HL-60 (cell line): ENCODE data around the gene ELMO1.

Source experiments
- DNase-seq, 2 experiments: peaks; one replicate each; pipeline ENCODE4 v3.0.0-alpha.2; 2010 to 2020; ENCODE audit warnings: low read depth in 1 of 2, low spot score in 1 of 2
- H3K27ac ChIP-seq: fragments of 250-450 bp; sonication (Bioruptor Pico); replicated peaks from 2 replicates; pipeline ENCODE4 v1.5.1; 2020; ENCODE audit warnings: mild to moderate bottlenecking, moderate library complexity
- H3K27me3 ChIP-seq: fragments of 250-450 bp; sonication (Bioruptor Pico); 2 replicates; pipeline ENCODE4 v1.5.1; 2021; ENCODE audit warnings: mild to moderate bottlenecking, moderate library complexity; ENCODE audit not compliant: insufficient read depth, poor library complexity, severe bottlenecking
- H3K4me3 ChIP-seq: replicated peaks from 2 replicates; pipeline ENCODE4 v1.5.1; 2011; ENCODE audit warnings: mild to moderate bottlenecking, control low read depth, low read length; ENCODE audit not compliant: insufficient read depth
- CTCF ChIP-seq: IDR thresholded peaks from one replicate; pipeline ENCODE4 v1.5.1; 2011; ENCODE audit warnings: low read length, control low read depth, inconsistent platforms; ENCODE audit not compliant: insufficient read depth
- GABPA ChIP-seq: IDR thresholded peaks from 2 replicates; pipeline ENCODE4 v1.6.1; 2012; ENCODE audit warnings: low read depth
- POLR2AphosphoS5 ChIP-seq: IDR thresholded peaks from 2 replicates; pipeline ENCODE4 v1.6.1; 2012; ENCODE audit warnings: low read depth
- REST ChIP-seq: IDR thresholded peaks from 2 replicates; pipeline ENCODE4 v1.6.1; 2012; ENCODE audit warnings: low read depth; ENCODE audit not compliant: insufficient replicate concordance
- SPI1 ChIP-seq: IDR thresholded peaks from 2 replicates; pipeline ENCODE4 v1.6.1; 2012; ENCODE audit warnings: low read depth, mild to moderate bottlenecking, borderline replicate concordance

ELMO1 gene

GRCh38 chr7:37377231-37377630 is 71.4 kb downstream of the ELMO1 start:
- no peak overlapping the region for H3K27ac ChIP-seq
- DNase-seq = no peak
- no peak overlapping the region for H3K4me3 ChIP-seq
- TF ChIP-seq REST (no peak), POLR2AphosphoS5 (no peak), CTCF (no peak), SPI1 (no peak), GABPA (no peak)
- H3K27me3 ChIP-seq = no peaks in the 10 kb centered on the region

- no peak for TF ChIP-seq REST
- TF ChIP-seq POLR2AphosphoS5 = no peak
- TF ChIP-seq GABPA = no peak
- TF ChIP-seq SPI1 = no peak
- no peak for TF ChIP-seq CTCF
- DNase-seq = no peak
- no peaks in the 10 kb centered on the region for H3K27me3 ChIP-seq
- H3K27ac ChIP-seq = no peak overlapping the region
- H3K4me3 ChIP-seq = no peak overlapping the region
Observed at GRCh38 chr7:37376386-37376785, 72.3 kb downstream of the ELMO1 start.

GRCh38 chr7:37372750-37373149 is 75.9 kb downstream of the ELMO1 start:
- DNase-seq = no peak
- no peak overlapping the region for H3K27ac ChIP-seq
- H3K27me3 ChIP-seq = no peaks in the 10 kb centered on the region
- TF ChIP-seq GABPA = no peak
- TF ChIP-seq SPI1 = no peak
- TF ChIP-seq POLR2AphosphoS5 = no peak
- TF ChIP-seq CTCF = no peak
- no peak for TF ChIP-seq REST
- no peak overlapping the region for H3K4me3 ChIP-seq
